ENCODE data around the gene FILIP1.

The FILIP1 gene

DNA sequence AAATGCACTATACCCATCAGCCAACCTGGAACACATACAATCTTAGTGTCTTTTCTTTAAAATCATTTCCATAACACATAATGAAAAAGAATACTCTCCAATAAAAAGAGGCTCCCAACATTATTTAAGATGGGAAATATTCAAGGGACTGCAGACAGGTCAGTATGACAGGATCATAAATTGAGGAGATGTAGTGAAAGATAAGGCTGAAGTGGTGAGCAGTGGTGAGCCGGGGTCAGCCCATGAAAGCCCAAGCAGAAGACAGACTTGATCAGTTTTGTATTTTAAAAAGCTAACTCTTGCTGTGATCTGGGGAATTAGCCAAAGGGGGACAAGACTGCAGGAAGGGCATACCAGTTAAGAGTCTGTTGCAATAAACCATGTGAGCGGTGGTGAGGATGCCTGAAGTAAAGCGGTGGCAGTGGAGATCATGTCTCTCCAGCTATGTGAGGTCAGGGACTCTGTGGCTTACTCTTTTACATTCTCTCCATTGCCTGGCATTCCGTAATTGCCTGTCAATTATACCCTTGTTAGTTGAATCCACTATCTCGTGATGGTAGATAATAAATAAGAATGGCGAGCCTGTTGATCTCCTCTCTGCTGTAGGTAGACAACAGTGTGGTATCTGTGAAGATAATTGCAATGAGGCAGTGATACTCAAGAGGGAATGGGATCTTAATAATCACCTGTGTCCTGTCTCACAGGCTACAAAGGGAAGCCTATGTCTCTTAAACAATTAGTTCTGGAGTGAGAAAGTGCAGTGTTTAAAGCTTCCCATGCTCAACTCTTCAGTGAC is 97.4 kb downstream of the FILIP1 start:
- H4K20me1 ChIP-seq: no peaks in the 10 kb centered on the region
- no peak for TF ChIP-seq Cebpa-rat (IDR thresholded peaks at IDR 0.05)
- no peak overlapping the region for H3K27ac ChIP-seq
- no peak overlapping the region for H3K9ac ChIP-seq
- no peaks in the 10 kb centered on the region for H3K4me1 ChIP-seq
- no peak overlapping the region for H3K4me3 ChIP-seq
- no peak overlapping the region for H3K4me2 ChIP-seq
- H3K36me3 ChIP-seq: no peaks in the 10 kb centered on the region
- H3K9me3 ChIP-seq: no peaks in the 10 kb centered on the region
- no peaks in the 10 kb centered on the region for H3K27me3 ChIP-seq

DNA sequence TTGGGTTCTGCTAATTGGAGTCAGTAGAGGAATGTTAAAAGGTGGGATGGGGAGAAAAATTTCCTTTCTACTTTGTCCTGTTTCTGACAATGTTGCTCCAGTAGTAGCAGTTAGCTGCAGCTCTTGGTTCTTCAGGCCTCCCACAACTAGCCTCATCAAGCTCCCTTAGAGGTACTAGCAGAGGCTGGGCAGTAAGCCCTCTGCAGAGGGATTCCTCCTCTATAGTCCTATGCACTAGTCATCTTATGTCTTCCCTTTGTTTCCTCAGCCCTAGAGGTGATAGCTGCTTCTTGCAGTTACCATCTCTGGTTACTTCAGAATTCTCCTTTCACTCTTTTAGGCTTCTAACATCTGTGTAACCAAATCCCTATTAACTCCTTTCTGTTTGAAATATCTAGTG is 99.8 kb downstream of the FILIP1 start:
- TF ChIP-seq Cebpa-rat (IDR thresholded peaks at IDR 0.05): no peak
- H3K27ac ChIP-seq: no peak overlapping the region
- no peaks in the 10 kb centered on the region for H3K27me3 ChIP-seq
- no peaks in the 10 kb centered on the region for H3K36me3 ChIP-seq
- H3K9me3 ChIP-seq: no peaks in the 10 kb centered on the region
- no peaks in the 10 kb centered on the region for H4K20me1 ChIP-seq
- no peak overlapping the region for H3K9ac ChIP-seq
- no peaks in the 10 kb centered on the region for H3K4me1 ChIP-seq
- no peak overlapping the region for H3K4me3 ChIP-seq
- H3K4me2 ChIP-seq: no peak overlapping the region

DNA sequence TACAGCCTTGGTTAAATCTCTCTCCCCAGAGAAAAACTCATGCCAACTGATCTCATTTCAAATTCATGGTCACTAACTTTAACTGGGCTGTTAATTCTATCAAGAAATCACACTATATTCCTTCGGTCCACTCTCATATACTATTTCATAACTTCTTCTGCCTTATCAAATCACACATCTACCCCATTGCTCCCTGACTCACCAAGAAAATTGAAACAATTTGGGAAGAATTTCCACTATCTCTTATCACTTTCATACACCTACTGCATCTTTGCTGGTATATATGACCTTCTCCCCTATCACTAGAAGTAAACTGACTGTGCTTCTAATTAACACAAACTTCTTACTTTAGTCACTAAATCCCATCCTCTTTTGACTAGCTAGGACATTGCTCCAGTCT is 102.3 kb downstream of the FILIP1 start:
- no peak overlapping the region for H3K4me2 ChIP-seq
- H3K36me3 ChIP-seq: no peaks in the 10 kb centered on the region

DNA sequence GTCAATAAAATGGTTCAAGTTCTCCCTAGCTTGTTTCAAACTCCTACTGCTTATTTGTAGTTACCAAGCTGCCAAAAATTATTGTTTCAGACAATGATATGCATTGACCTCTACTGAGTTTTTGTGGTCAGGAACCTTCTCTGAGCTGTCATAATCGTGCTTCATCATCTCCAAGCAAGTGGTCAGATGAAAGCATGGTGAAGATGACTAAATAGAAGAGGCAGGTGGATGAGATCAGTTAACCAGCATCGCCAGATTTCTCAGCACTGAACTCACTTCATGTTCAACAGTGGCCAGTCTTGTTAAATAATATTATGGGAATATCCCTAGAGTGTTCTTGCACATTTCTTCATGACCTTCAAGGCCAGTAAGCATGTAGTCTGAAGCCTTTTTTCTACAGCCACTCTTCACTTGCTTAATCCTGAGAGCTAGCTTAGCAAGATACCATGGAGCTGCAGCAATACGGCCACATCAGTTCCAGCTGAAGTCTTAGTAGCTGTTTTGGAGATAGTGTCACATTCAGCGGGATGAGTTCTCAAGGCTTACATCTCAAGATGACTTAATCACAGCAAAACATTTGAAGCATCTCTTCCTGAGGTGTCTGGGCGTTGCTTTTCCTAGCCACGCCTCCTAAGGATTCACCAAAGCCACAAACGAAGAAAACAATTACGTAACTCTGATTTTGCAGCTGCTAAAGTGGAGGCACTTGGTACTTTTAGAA is 107.4 kb downstream of the FILIP1 start:
- Histone ChIP-seq H3K36me3 (no peaks in the 10 kb centered on the region), H3K9me3 (peaks cover 5% of the 10 kb centered on the region; the same call in 1 of the 2 replicates), H3K9ac (no peak overlapping the region), H3K27ac (no peak overlapping the region), H3K4me2 (no peak overlapping the region), H3K4me3 (no peak overlapping the region), H3K4me1 (no peaks in the 10 kb centered on the region), H4K20me1 (no peaks in the 10 kb centered on the region), H3K27me3 (no peaks in the 10 kb centered on the region)
- TF ChIP-seq Cebpa-rat (IDR thresholded peaks at IDR 0.05): no peak

More for the DNA sequence above, 102.3 kb downstream of the FILIP1 start:
- no peak overlapping the region for H3K27ac ChIP-seq
- no peak for TF ChIP-seq Cebpa-rat (IDR thresholded peaks at IDR 0.05)
- no peak overlapping the region for H3K4me3 ChIP-seq
- H3K27me3 ChIP-seq: no peaks in the 10 kb centered on the region
- peaks cover 5% of the 10 kb centered on the region; the same call in 1 of the 2 replicates for H3K9me3 ChIP-seq
- H3K9ac ChIP-seq: no peak overlapping the region
- no peaks in the 10 kb centered on the region for H4K20me1 ChIP-seq
- H3K4me1 ChIP-seq: no peaks in the 10 kb centered on the region

DNA sequence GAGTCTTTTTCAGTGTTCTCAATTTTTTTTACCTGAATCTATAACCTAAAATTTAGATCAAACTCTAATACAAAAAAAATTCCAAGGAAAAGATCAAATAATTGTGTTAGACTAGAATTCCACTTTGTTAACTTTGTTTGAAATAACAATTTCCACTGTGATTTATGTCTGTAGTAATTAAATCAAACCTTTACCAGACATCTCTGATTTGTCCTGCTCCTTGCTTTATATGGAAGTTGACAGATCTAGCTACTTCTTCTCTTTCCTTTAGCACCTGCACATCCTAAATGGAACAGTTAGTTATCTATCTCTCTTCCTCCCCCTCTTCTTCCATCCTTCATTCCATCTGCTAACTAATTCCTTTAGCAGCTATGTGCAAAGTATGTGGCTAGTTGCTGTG is 109.5 kb downstream of the FILIP1 start:
- no peaks in the 10 kb centered on the region for H4K20me1 ChIP-seq
- H3K9me3 ChIP-seq: peaks cover 5% of the 10 kb centered on the region; the same call in 1 of the 2 replicates
- H3K9ac ChIP-seq: no peak overlapping the region
- H3K4me2 ChIP-seq: no peak overlapping the region
- H3K27ac ChIP-seq: no peak overlapping the region
- H3K4me3 ChIP-seq: no peak overlapping the region
- H3K36me3 ChIP-seq: no peaks in the 10 kb centered on the region
- TF ChIP-seq Cebpa-rat (IDR thresholded peaks at IDR 0.05): no peak
- no peaks in the 10 kb centered on the region for H3K27me3 ChIP-seq
- H3K4me1 ChIP-seq: no peaks in the 10 kb centered on the region

DNA sequence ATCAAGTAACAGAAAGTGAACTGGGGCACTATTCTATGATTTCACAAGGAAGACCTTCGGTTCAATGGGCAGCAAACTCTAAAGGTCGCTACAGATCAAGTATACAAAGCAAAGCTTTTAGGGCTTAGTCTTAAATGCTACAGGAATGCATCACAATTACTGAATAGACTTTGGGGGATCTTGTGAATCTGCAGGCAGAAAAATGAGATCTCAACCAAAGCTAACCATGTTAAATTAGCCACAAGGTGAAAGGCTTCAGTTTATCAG is 111.0 kb downstream of the FILIP1 start:
- Histone ChIP-seq H3K36me3 (no peaks in the 10 kb centered on the region), H3K27ac (no peak overlapping the region), H4K20me1 (no peaks in the 10 kb centered on the region), H3K9me3 (no peaks in the 10 kb centered on the region), H3K4me1 (no peaks in the 10 kb centered on the region), H3K4me3 (no peak overlapping the region), H3K27me3 (no peaks in the 10 kb centered on the region), H3K9ac (no peak overlapping the region), H3K4me2 (no peak overlapping the region)
- TF ChIP-seq Cebpa-rat (IDR thresholded peaks at IDR 0.05): no peak

DNA sequence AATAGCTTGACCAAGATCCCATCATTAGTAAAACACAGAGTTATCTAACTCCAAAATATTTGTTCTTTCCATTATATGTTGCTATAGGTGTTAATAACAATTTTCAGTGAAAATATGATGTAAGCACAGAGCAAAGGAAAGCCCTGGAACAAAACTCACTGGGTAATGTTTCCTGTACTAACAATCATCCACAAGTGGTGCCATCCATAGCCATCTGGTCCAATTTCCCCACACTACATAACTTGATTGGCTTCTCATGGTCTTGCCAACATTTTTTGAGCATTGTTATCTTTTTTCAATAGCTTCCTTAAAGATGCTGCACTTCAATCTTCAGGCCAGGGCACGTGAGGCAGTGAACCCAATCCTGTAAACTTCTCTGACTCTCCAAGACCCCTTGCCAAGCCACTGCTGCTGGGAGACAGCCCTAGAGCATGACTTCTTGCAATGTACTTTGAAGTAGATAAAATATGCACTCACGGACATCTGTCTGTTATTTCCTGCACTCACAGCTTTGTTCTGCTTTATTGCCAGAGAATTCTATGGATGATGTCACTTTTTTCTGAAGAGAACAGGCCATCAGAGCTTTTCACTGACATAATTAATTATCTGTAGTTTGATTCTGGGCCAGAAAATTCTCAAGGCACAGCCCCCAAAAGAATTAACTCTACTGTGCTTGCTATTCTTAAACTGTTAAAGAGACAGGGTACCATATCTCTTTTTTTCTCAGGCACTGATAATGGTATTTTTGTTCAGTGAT is 111.5 kb downstream of the FILIP1 start:
- Histone ChIP-seq H3K4me3 (no peak overlapping the region), H3K9ac (no peak overlapping the region), H3K4me1 (no peaks in the 10 kb centered on the region), H3K27me3 (no peaks in the 10 kb centered on the region), H3K4me2 (no peak overlapping the region), H3K27ac (no peak overlapping the region), H4K20me1 (no peaks in the 10 kb centered on the region), H3K9me3 (no peaks in the 10 kb centered on the region), H3K36me3 (no peaks in the 10 kb centered on the region)
- no peak for TF ChIP-seq Cebpa-rat (IDR thresholded peaks at IDR 0.05)

DNA sequence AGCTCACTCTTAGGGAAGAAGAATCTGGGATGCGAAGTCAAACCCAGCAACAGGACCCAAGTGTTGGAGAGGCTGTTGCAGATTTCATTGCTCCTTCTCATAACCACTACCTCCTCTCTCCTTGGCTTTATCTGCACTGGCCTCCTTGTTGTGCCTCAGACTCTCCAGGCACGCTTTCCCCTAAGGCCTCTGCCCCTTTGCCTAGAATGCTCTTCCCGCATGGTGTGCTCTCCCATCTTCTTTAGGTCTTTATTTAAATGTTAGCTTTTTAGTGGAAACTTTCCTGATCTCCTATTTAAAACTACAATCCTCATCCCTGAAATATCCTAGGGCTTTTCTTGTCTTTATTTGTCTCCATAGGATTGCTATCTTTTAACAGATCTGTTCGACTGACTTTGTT is 114.1 kb downstream of the FILIP1 start:
- Histone ChIP-seq H3K4me1 (no peaks in the 10 kb centered on the region), H4K20me1 (no peaks in the 10 kb centered on the region), H3K36me3 (no peaks in the 10 kb centered on the region), H3K9ac (no peak overlapping the region), H3K4me2 (no peak overlapping the region), H3K9me3 (no peaks in the 10 kb centered on the region), H3K27me3 (no peaks in the 10 kb centered on the region), H3K27ac (no peak overlapping the region), H3K4me3 (no peak overlapping the region)
- TF ChIP-seq Cebpa-rat (IDR thresholded peaks at IDR 0.05): no peak

DNA sequence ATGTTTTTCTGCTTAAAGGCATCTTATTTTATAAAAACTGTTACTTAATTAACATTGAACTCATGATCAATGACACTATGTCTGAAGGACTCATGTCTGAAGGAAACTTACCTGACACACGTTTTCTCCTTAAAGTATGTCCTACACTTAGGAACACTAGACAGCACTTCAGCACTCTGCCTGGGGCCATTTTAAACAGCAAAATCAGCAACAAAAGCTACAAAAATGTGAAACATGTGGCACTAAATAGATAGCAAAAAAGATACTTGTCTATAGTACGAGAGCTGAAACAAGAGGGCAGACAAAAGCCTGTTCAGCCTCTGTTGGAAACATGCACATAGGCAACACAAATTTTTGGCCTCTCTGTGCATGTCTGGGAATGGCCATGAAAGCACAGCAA is 115.5 kb downstream of the FILIP1 start:
- no peaks in the 10 kb centered on the region for H3K9me3 ChIP-seq
- H3K4me2 ChIP-seq: no peak overlapping the region

DNA sequence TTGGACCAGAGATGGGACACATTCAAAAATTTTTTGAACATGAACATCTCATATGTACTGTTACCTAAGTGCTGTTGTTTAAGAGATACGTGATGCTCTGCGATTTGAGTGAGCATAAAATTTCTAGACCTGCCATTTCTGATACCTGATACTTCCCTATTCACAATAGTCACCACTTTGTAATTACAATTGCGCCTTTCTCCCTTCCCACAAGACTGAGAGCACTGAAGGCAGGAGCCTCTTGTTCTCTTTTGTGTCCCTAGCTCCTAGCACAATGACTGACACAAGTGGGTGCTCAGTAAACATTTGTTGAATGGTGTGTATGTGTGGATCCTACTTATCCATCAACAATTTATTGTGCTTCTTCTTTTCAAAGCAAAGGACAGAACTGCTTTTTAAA is 116.2 kb downstream of the FILIP1 start:
- no peak for TF ChIP-seq Cebpa-rat (IDR thresholded peaks at IDR 0.05)
- no peaks in the 10 kb centered on the region for H3K4me1 ChIP-seq
- no peaks in the 10 kb centered on the region for H4K20me1 ChIP-seq
- no peak overlapping the region for H3K9ac ChIP-seq
- H3K4me3 ChIP-seq: no peak overlapping the region
- no peaks in the 10 kb centered on the region for H3K36me3 ChIP-seq
- no peak overlapping the region for H3K4me2 ChIP-seq
- no peak overlapping the region for H3K27ac ChIP-seq
- no peaks in the 10 kb centered on the region for H3K9me3 ChIP-seq
- no peaks in the 10 kb centered on the region for H3K27me3 ChIP-seq

More for the DNA sequence above, 115.5 kb downstream of the FILIP1 start:
- no peaks in the 10 kb centered on the region for H4K20me1 ChIP-seq
- H3K4me1 ChIP-seq: no peaks in the 10 kb centered on the region
- no peak overlapping the region for H3K9ac ChIP-seq
- H3K4me3 ChIP-seq: no peak overlapping the region
- no peaks in the 10 kb centered on the region for H3K27me3 ChIP-seq
- no peak for TF ChIP-seq Cebpa-rat (IDR thresholded peaks at IDR 0.05)
- H3K36me3 ChIP-seq: no peaks in the 10 kb centered on the region
- no peak overlapping the region for H3K27ac ChIP-seq
